ENCODE measurements around the gene GPNMB.
A peak's percentile ranks its signal among the peaks of the same experiment; 100 is the strongest.

GPNMB gene

GRCh38 chr7:23273141-23273599 lies 26.6 kb downstream of the GPNMB start:
- peak; percentile 86 to 88 for DNase-seq (ENCODE audit: low read depth in 2 of 2)

- DNase-seq (ENCODE audit: low read depth in 2 of 2): no peak
Measured at GRCh38 chr7:23275912-23276311, 29.3 kb downstream of the GPNMB start.

GRCh38 chr7:23276376-23276775 lies 29.8 kb downstream of the GPNMB start:
- DNase-seq (ENCODE audit: low read depth in 2 of 2): no peak

DNA sequence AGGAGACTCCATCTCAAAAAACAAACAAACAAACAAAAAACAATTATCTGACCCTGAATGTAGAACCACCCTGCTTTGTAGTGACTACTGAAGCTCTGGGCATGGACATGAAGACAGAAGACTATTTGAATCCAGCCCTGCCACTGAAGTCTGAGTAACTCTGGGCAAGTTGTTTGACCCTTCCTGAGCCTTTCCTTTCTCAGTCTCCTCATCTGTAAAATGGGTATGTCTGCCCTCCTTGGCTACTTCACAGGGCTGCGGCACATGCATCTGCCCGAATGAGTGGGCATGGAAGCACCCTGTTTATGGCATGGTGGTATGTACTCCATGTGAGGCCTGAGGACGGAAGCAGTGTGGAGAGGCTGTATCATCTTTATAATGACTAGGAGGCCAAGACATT lies 30.4 kb downstream of the GPNMB start:
- DNase-seq (ENCODE audit: low read depth in 2 of 2): no peak

- no peak for DNase-seq (ENCODE audit: low read depth in 2 of 2)
Measured at GRCh38 chr7:23277359-23277989, 30.9 kb downstream of the GPNMB start.

DNA sequence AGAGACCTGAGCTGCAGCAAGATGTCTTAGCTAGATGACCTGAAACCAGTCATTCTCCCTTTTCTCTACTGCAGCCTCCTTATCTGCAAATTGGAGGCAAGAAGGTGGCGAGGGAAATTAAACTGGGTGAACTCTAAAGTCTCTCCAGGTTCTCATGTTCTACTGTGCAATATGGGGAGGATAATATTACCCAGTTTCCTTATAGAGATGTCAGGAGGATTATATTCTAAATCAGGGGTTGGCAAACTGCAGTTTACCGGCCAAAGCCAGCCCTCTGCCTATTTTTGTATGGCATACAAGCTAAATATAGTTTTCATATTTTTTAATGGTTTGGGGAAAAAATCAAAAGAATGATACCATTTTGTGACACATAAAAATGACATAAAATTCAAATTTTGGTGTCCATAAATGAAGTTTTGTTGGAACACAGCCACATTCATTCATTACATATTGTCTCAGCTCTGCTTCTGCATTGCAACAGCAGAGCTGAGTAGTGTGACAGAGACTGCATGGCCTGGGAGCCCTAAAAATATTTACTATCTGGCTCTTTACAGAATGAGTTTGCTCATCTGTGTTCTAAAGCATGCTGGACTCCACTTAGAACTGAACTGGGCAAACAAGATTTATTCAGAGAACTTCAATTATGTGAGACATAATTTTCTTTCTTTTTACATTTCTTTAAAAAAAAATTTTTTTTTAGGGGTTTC lies 33.4 kb downstream of the GPNMB start:
- DNase-seq (ENCODE audit: low read depth in 2 of 2): no peak

GRCh38 chr7:23283086-23283485 lies 36.5 kb downstream of the GPNMB start:
- DNase-seq (ENCODE audit: low read depth in 2 of 2): no peak

GRCh38 chr7:23284871-23285270 lies 38.3 kb downstream of the GPNMB start:
- no peak for DNase-seq (ENCODE audit: low read depth in 2 of 2)

- DNase-seq (ENCODE audit: low read depth in 2 of 2): no peak
Measured at GRCh38 chr7:23285657-23286646, 39.4 kb downstream of the GPNMB start.

DNA sequence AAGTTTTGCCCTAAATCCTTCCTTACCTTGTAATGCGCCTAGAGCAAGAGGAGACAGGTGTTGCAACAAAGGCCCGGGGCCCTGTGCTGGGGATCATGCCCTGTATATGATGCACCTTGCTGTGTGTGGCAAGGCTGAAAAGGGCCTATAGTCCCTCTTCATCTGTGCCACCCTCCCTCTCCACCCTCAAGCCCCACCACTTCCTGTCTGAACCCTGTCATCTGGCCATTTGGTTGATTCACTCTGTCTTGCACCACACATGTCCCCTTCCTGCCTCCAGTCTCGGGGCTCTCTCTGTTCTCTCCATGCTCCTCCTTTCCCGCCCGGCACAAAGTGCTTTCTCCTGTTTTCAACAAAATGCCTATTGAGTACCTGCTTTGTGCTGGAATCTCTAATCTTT lies 41.0 kb downstream of the GPNMB start:
- no peak for DNase-seq (ENCODE audit: low read depth in 2 of 2)

DNA sequence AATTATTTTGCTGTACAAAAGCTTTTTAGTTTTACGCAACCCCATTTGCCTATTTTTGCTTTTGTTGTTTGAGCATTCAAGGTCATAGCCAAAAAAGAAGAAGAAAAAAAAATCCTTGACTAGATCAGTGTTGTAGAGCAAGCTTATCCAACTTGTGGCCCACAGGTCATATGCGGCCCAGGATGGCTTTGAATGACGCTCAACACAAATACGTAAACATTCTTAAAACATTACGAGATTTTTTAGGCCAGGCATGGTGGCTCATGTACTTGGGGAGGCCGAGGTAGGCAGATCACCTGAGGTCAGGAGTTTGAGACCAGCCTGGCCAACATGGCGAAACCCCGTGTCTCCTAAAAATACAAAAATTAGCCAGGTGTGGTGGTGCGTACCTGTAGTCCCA lies 44.4 kb downstream of the GPNMB start:
- no peak for DNase-seq (ENCODE audit: low read depth in 2 of 2)

- DNase-seq (ENCODE audit: low read depth in 2 of 2): no peak
Measured at GRCh38 chr7:23291957-23292560, 45.5 kb downstream of the GPNMB start.

DNA sequence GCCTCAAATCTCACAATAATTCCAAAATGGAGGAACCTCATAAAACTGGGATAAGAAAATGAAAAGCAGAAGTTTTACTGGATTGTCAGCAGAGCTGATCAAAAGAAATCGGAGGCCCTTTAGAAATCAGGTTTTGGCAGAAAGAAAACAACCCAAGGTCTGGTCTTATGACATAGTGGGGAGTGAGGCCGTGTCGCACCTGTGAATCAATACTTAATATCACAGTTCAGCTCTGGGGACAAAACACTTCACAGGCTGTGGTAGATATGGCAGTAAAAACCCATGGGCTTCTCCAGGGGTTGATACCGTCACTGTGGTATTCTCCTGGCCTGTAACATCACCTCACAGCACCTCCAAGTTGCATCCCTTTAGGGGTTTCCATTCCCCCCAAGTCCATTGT lies 46.0 kb downstream of the GPNMB start:
- DNase-seq (ENCODE audit: low read depth in 2 of 2): no peak

GRCh38 chr7:23293500-23294073 lies 47.0 kb downstream of the GPNMB start:
- no peak for DNase-seq (ENCODE audit: low read depth in 2 of 2)

- DNase-seq (ENCODE audit: low read depth in 2 of 2): no peak
Measured at GRCh38 chr7:23294549-23295400, 48.2 kb downstream of the GPNMB start.

GRCh38 chr7:23295401-23295697 lies 48.8 kb downstream of the GPNMB start:
- no peak for DNase-seq (ENCODE audit: low read depth in 2 of 2)

DNA sequence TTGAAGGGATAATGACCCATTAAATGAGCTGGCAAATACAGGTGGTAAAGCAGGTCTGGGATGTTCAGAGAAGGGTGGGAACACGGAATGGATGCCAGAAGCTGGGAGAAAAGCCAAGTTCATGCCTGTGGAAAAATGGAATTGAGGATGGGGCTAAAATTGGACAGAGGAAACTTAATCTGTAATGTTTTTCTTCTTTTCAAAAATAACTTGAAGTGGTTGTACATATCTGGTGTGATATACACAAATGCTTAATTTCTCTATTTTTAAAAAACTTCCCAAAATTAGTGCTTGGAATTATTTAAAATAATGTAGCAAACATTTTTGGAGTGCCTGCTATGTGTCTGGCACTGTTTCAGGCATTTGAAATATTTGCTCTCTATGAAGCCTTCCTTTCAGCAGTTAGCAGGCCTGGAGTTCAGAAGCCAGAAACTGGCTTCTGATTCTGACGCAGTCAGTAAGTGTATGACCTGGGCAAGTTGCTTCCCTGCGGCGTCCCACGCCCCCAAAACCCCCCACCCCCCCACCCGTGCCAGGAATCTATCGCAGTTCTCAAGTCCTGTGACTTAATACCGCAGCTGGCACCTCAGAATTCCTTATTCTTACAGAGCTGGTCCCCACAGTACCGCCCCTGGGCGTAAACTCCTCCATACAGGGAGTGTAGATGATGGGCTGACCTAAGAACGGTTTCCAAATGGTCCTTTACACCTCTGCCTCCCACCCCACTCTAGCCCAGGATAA lies 51.7 kb downstream of the GPNMB start:
- DNase-seq (ENCODE audit: low read depth in 2 of 2): no peak

DNA sequence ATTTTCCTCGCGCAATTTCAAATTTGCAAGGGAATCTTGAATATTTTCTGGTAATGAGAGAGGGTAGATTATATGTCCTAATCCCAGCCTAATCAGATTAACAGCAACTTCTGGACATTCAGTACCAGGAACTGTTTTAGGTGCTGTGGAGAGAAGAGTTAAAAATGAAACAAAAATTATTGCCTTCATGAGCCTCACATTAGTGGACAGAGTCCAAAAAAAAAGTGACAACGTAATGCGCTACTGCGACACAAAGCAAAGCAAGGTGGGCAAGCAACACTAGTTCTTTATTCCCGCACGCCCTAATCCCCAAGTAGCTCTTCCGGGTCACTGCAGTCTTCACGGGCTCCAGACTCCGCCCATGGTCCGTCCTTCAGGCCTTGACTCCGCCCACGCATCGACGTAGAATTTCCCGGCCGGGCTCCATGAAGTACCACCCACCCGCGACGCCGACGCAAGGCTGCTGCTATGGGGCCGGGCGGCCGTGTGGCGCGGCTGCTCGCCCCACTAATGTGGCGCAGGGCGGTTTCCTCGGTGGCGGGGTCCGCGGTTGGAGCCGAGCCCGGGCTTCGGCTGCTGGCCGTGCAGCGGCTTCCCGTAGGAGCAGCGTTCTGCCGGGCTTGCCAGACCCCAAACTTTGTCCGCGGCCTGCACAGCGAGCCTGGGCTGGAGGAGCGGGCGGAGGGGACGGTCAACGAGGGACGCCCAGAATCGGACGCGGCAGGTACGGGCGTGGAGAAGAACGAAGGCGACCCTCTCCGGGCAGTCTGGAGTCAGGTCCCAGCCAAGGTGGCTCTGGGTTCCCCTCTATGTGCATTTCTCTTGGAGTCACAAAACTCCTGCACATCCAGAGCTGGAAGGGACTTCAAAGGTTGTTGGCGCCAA lies 52.6 kb downstream of the GPNMB start, which contains the start of gene MALSU1:
TSS of gene MALSU1 (plus strand) at position 455 of the 885 bp plus-strand sequence. CDS start at position 469, 14 bp downstream.
- DNase-seq (ENCODE audit: low read depth in 2 of 2): peak; percentile 98

- no peak for DNase-seq (ENCODE audit: low read depth in 2 of 2)
Measured at GRCh38 chr7:23299770-23300300, 53.3 kb downstream of the GPNMB start.

Data from stimulated activated CD4-positive, alpha-beta T cell treated with anti-CD3 and anti-CD28 coated beads, Interleukin-15, amount 100 ng/mL, for 48 hours (primary cell).